Keratinocyte (primary cell): ENCODE measurements around the gene IL1RAPL2. TPM values are rescaled to one million over a fixed set of nuclear protein-coding genes. Genes with fewer than 3 reads are reported as not detected.
A peak's percentile ranks its signal among the peaks of the same experiment; 100 is the strongest.

Experiments used
- DNase-seq: peaks from one replicate; pipeline ENCODE4 v3.0.0-alpha.2; 2011; ENCODE audit warnings: low read depth, missing footprints, low spot score
- FAIRE-seq: peaks from 2 replicates; lab custom pipeline; 2011; peaks lifted over from hg19 to GRCh38; lab: Jason Lieb, UNC
- H2AFZ ChIP-seq: 2 replicates; pipeline ENCODE4 v1.6.0; 2012; ENCODE audit warnings: low read length, control low read depth, inconsistent platforms; ENCODE audit not compliant: control insufficient read depth
- H3K27ac ChIP-seq: 2 replicates; pipeline ENCODE4 v1.5.1; 2011; ENCODE audit warnings: low read length; ENCODE audit not compliant: control insufficient read depth, insufficient read depth
- H3K27me3 ChIP-seq: 3 replicates; pipeline ENCODE4 v1.6.0; 2011; ENCODE audit warnings: low read length; ENCODE audit not compliant: control insufficient read depth, insufficient read depth; ENCODE audit errors: extremely low read depth
- H3K36me3 ChIP-seq, 2 experiments: 2 replicates in 1 of 2; 3 replicates in 1 of 2; pipeline ENCODE4 v1.5.1; 2011; ENCODE audit warnings: low read length in 2 of 2, mild to moderate bottlenecking in 1 of 2; ENCODE audit not compliant: control insufficient read depth in 2 of 2, insufficient read depth in 2 of 2; ENCODE audit errors: extremely low read depth in 1 of 2
- H3K4me1 ChIP-seq: 3 replicates; pipeline ENCODE4 v1.5.1; 2011; ENCODE audit warnings: low read length; ENCODE audit not compliant: control insufficient read depth, insufficient read depth; ENCODE audit errors: extremely low read depth
- H3K4me2 ChIP-seq: 3 replicates; pipeline ENCODE4 v1.6.0; 2011; ENCODE audit warnings: low read depth, low read length; ENCODE audit not compliant: control insufficient read depth, insufficient read depth; ENCODE audit errors: extremely low read depth
- H3K4me3 ChIP-seq, 3 experiments: fragments of 200-600 bp in 1 of 3; sonication (generic) in 1 of 3; 2 replicates in 2 of 3; 3 replicates in 1 of 3; pipeline ENCODE4 v1.5.1; 2011 to 2016; ENCODE audit warnings: low read length in 3 of 3, mild to moderate bottlenecking in 3 of 3, control low read depth in 2 of 3, inconsistent platforms in 1 of 3, low read depth in 1 of 3, mixed read lengths in 1 of 3, mixed run types in 1 of 3, moderate library complexity in 1 of 3; ENCODE audit not compliant: control insufficient read depth in 2 of 3, insufficient read depth in 2 of 3; ENCODE audit errors: extremely low read depth in 1 of 3
- H3K79me2 ChIP-seq: 2 replicates; pipeline ENCODE4 v1.6.0; 2012; ENCODE audit warnings: low read length; ENCODE audit not compliant: control insufficient read depth, insufficient read depth
- H3K9ac ChIP-seq: 3 replicates; pipeline ENCODE4 v1.6.0; 2011; ENCODE audit warnings: low read length; ENCODE audit not compliant: control insufficient read depth, insufficient read depth; ENCODE audit errors: extremely low read depth
- H3K9me1 ChIP-seq: 3 replicates; pipeline ENCODE4 v1.6.0; 2011; ENCODE audit warnings: low read length; ENCODE audit not compliant: control insufficient read depth, insufficient read depth; ENCODE audit errors: extremely low read depth
- H3K9me3 ChIP-seq: 2 replicates; pipeline ENCODE4 v1.5.1; 2012; ENCODE audit warnings: low read depth, low read length; ENCODE audit not compliant: control insufficient read depth
- H4K20me1 ChIP-seq: 3 replicates; pipeline ENCODE4 v1.6.0; 2011; ENCODE audit warnings: low read length; ENCODE audit not compliant: control insufficient read depth, insufficient read depth; ENCODE audit errors: extremely low read depth
- EZH2 ChIP-seq: IDR thresholded peaks from one replicate; pipeline ENCODE4 v1.6.1; 2012; ENCODE audit warnings: inconsistent platforms, mild to moderate bottlenecking, low read length, moderate library complexity
- dilution Hi-C: fragments of 300-500 bp; cut with MboI; formaldehyde crosslinking; loops from one replicate; pipeline ENCODE4 v1.7.0; 2020; ENCODE audit warnings: low sequenced_read_pairs; ENCODE audit not compliant: extremely low pct_ligation_motif_present
- polyA plus RNA-seq, 5 experiments: library from polyadenylated mRNA; depleted of rRNA in 3 of 5; stranded (reverse) in 3 of 5; stranded (forward) in 1 of 5; unstranded in 1 of 5; fragments of >200 nt; gene quantifications; 1 replicate in 1 of 5; 2 replicates in 3 of 5; 3 replicates in 1 of 5; pipeline versions ENCODE4 v1.2.1 to v1.2.3, GENCODE V29; 2011 to 2012; ENCODE audit warnings: missing spikeins in 2 of 5, low read depth in 1 of 5, low replicate concordance in 1 of 5
- TF ChIP-seq, protein P1 (sequence below), 3 experiments: IDR thresholded peaks in 1 of 3; conservative IDR thresholded peaks in 1 of 3; optimal IDR thresholded peaks in 1 of 3; 2 replicates in 2 of 3; 3 replicates in 1 of 3; pipeline versions ENCODE3 to v1.5.1; 2011; ENCODE audit warnings: low read length in 3 of 3, mild to moderate bottlenecking in 3 of 3, moderate library complexity in 2 of 3, control low read depth in 1 of 3, inconsistent platforms in 1 of 3; ENCODE audit not compliant: insufficient read depth in 2 of 3; ENCODE audit errors: extremely low read depth in 1 of 3

Gene IL1RAPL2
- polyA plus RNA-seq, 1 donor (not counting 4 experiments of a cell fraction or from before 2014, with no cell fraction given): 0.24 TPM

DNA sequence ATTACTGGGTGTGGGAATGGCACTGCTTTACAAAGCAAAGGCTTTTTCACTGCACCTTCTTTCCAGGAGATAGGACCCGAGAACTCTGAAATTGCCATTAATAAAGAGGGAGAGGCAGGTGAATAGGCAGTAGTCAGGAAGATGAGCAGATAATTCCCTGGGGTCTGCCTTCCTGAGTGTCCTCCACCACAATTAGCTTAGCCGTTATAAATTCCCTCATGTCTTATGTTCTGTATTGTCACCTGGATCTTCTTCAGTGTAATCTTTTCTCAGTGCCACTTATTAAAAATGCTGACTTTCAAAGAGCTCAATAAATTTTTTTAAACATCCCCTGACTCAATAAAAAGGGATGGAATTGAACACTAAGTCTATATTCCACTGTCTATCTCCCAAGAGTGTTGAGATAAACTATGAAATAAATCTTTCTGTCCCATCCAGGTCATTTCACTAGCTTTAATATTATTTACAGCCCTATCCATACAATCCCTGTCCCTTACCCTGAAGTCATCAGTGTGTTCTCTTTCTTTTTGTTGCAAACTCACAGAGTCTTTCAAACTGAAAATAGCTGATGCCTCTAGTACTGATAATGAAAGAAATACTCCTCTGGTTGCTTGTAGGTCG lies 984.2 kb downstream of the IL1RAPL2 start:
- Histone ChIP-seq H3K4me2 (no peak overlapping the region), H3K9me3 (no peaks in the 10 kb centered on the region), H3K9ac (no peak overlapping the region), H3K36me3 (no peaks in the 10 kb centered on the region), H3K27ac (no peak overlapping the region), H4K20me1 (no peaks in the 10 kb centered on the region), H3K9me1 (no peaks in the 10 kb centered on the region), H3K79me2 (no peaks in the 10 kb centered on the region), H3K4me3 (no peak overlapping the region), H2AFZ (no peak overlapping the region), H3K27me3 (no peaks in the 10 kb centered on the region), H3K4me1 (peaks cover 14% of the 10 kb centered on the region)
- no peak for DNase-seq
- TF ChIP-seq EZH2: no peak
- TF ChIP-seq, protein P1, sequence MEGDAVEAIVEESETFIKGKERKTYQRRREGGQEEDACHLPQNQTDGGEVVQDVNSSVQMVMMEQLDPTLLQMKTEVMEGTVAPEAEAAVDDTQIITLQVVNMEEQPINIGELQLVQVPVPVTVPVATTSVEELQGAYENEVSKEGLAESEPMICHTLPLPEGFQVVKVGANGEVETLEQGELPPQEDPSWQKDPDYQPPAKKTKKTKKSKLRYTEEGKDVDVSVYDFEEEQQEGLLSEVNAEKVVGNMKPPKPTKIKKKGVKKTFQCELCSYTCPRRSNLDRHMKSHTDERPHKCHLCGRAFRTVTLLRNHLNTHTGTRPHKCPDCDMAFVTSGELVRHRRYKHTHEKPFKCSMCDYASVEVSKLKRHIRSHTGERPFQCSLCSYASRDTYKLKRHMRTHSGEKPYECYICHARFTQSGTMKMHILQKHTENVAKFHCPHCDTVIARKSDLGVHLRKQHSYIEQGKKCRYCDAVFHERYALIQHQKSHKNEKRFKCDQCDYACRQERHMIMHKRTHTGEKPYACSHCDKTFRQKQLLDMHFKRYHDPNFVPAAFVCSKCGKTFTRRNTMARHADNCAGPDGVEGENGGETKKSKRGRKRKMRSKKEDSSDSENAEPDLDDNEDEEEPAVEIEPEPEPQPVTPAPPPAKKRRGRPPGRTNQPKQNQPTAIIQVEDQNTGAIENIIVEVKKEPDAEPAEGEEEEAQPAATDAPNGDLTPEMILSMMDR (optimal IDR thresholded peaks at IDR 0.05 in 1 of 3, IDR thresholded peaks at IDR 0.05 in 1 of 3, conservative IDR thresholded peaks at IDR 0.05 in 1 of 3; ENCODE audit: extremely low read depth in 1 of 3, insufficient read depth in 2 of 3, low read length in 3 of 3): no peak
- no peak for FAIRE-seq
- dilution Hi-C loops: no loop called here

DNA sequence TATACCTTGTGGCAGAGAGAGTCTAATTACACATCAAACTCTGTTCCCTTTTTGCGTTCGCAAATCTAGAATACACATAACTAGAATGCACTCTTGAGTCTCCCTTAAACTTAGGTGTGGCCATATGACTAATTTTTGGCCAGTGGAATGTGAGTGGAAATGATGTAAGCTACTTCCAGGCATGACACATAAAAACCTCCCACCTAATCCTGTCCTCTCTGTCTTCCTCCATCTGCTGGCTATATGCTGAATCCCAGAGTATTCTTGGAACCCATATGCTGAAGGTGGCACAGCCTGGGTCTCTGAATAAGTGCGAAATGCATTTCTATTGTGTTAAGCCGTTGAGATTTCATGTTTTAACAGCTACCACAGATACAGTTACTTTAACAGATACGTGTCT lies 986.4 kb downstream of the IL1RAPL2 start:
- no peaks in the 10 kb centered on the region for H3K36me3 ChIP-seq
- TF ChIP-seq, protein P1 (optimal IDR thresholded peaks at IDR 0.05 in 1 of 3, IDR thresholded peaks at IDR 0.05 in 1 of 3, conservative IDR thresholded peaks at IDR 0.05 in 1 of 3; ENCODE audit: extremely low read depth in 1 of 3, insufficient read depth in 2 of 3, low read length in 3 of 3): peak; percentile 15 to 36 (median 22)
- TF ChIP-seq EZH2: no peak
- H3K9me3 ChIP-seq: no peaks in the 10 kb centered on the region
- peak; percentile 93 for FAIRE-seq
- no peak overlapping the region for H3K4me3 ChIP-seq
- dilution Hi-C loops: no loop called here
- H4K20me1 ChIP-seq: no peaks in the 10 kb centered on the region
- H3K9ac ChIP-seq: no peak overlapping the region
- peak; percentile 77 for DNase-seq
- no peaks in the 10 kb centered on the region for H3K9me1 ChIP-seq
- peak overlapping the region; percentile 58 for H3K27ac ChIP-seq
- H3K27me3 ChIP-seq: no peaks in the 10 kb centered on the region
- no peaks in the 10 kb centered on the region for H3K79me2 ChIP-seq
- no peak overlapping the region for H2AFZ ChIP-seq
- peaks cover 14% of the 10 kb centered on the region for H3K4me1 ChIP-seq
- H3K4me2 ChIP-seq: peak overlapping the region; percentile 31
